HepG2 (cell line): ENCODE results near the gene TBL3. TPM values are rescaled to one million over a fixed set of nuclear protein-coding genes. Genes with fewer than 3 reads are reported as not detected.

ENCODE experiments used
- ARID4A ChIP-seq: sonication (generic); formaldehyde crosslinking; IDR thresholded peaks from 2 replicates; pipeline ENCODE4 v1.5.0; 2020; ENCODE audit warnings: mild to moderate bottlenecking, missing genetic modification reagents, borderline replicate concordance
- ATM ChIP-seq: fragments of 450-650 bp; IDR thresholded peaks from 2 replicates; pipeline ENCODE4 v1.7.1; 2017; ENCODE audit warnings: mild to moderate bottlenecking, borderline replicate concordance
- BORCS8-MEF2B ChIP-seq: sonication (generic); formaldehyde crosslinking; IDR thresholded peaks from 2 replicates; pipeline ENCODE4 v1.8.0; 2022; ENCODE audit warnings: mild to moderate bottlenecking, missing genetic modification reagents
- FOXJ3 ChIP-seq: sonication (generic); formaldehyde crosslinking; IDR thresholded peaks from 2 replicates; pipeline ENCODE4 v1.4.0; 2020; ENCODE audit warnings: missing genetic modification reagents, mild to moderate bottlenecking, borderline replicate concordance
- IRX3 ChIP-seq: sonication (generic); formaldehyde crosslinking; IDR thresholded peaks from 2 replicates; pipeline ENCODE4 v1.8.1; 2023; ENCODE audit warnings: mild to moderate bottlenecking, low read depth, missing genetic modification reagents, borderline replicate concordance
- ISL2 ChIP-seq: sonication (generic); formaldehyde crosslinking; IDR thresholded peaks from 2 replicates; pipeline ENCODE4 v1.5.0; 2020; ENCODE audit warnings: missing genetic modification reagents
- JDP2 ChIP-seq: sonication (generic); formaldehyde crosslinking; IDR thresholded peaks from 2 replicates; pipeline ENCODE4 v1.8.1; 2022; ENCODE audit warnings: missing genetic modification reagents, borderline replicate concordance
- MTA1 ChIP-seq: sonication (generic); formaldehyde crosslinking; IDR thresholded peaks from 2 replicates; pipeline ENCODE4 v1.4.0; 2020; ENCODE audit warnings: missing genetic modification reagents, mild to moderate bottlenecking, borderline replicate concordance
- NR1H2 ChIP-seq: sonication (generic); formaldehyde crosslinking; IDR thresholded peaks from 2 replicates; pipeline ENCODE4 v1.8.1; 2022; ENCODE audit warnings: low read depth, missing genetic modification reagents, borderline replicate concordance
- NR2F1 ChIP-seq, 2 experiments: fragments of 450-650 bp in 1 of 2; formaldehyde crosslinking in 1 of 2; IDR thresholded peaks; 2 replicates each; pipeline versions ENCODE4 v1.5.0 to v1.6.1; 2016 to 2020; ENCODE audit warnings: mild to moderate bottlenecking in 1 of 2, missing compliant biosample characterization in 1 of 2, missing genetic modification reagents in 1 of 2, moderate library complexity in 1 of 2
- SALL1 ChIP-seq: sonication (generic); formaldehyde crosslinking; IDR thresholded peaks from 2 replicates; pipeline ENCODE4 v1.8.0; 2022; ENCODE audit warnings: mild to moderate bottlenecking, missing genetic modification reagents
- SMARCE1 ChIP-seq: fragments of 450-650 bp; IDR thresholded peaks from 2 replicates; pipeline ENCODE4 v1.6.1; 2017; ENCODE audit warnings: borderline replicate concordance
- SRY ChIP-seq: sonication (generic); formaldehyde crosslinking; IDR thresholded peaks from 2 replicates; pipeline ENCODE4 v1.8.0; 2022; ENCODE audit warnings: mild to moderate bottlenecking, missing genetic modification reagents
- XBP1 ChIP-seq: sonication (generic); formaldehyde crosslinking; IDR thresholded peaks from 2 replicates; pipeline ENCODE4 v1.5.0; 2020; ENCODE audit warnings: missing genetic modification reagents
- ZKSCAN8 ChIP-seq: IDR thresholded peaks from 2 replicates; pipeline ENCODE4 v1.6.1; 2016; ENCODE audit warnings: borderline replicate concordance, missing genetic modification reagents, missing compliant biosample characterization
- ZNF543 ChIP-seq: sonication (generic); formaldehyde crosslinking; IDR thresholded peaks from 2 replicates; pipeline ENCODE4 v1.4.0; 2020; ENCODE audit warnings: mild to moderate bottlenecking, missing genetic modification reagents
- ZNF557 ChIP-seq: sonication (generic); formaldehyde crosslinking; IDR thresholded peaks from 2 replicates; pipeline ENCODE4 v1.4.0; 2020; ENCODE audit warnings: missing genetic modification reagents
- ZNF629 ChIP-seq: sonication (generic); formaldehyde crosslinking; conservative IDR thresholded peaks from 2 replicates; pipeline ENCODE4 v1.5.0; 2020; ENCODE audit warnings: missing genetic modification reagents
- ZNF772 ChIP-seq: sonication (generic); formaldehyde crosslinking; IDR thresholded peaks from 2 replicates; pipeline ENCODE4 v1.5.0; 2020; ENCODE audit warnings: mild to moderate bottlenecking, missing genetic modification reagents
- ZNF839 ChIP-seq: sonication (generic); formaldehyde crosslinking; IDR thresholded peaks from 2 replicates; pipeline ENCODE4 v1.4.0; 2020; ENCODE audit warnings: missing genetic modification reagents, mild to moderate bottlenecking, borderline replicate concordance
- ZNF841 ChIP-seq: sonication (generic); formaldehyde crosslinking; IDR thresholded peaks from 2 replicates; pipeline ENCODE4 v1.8.1; 2023; ENCODE audit warnings: missing genetic modification reagents, borderline replicate concordance
- polyA plus RNA-seq, 8 experiments: library from polyadenylated mRNA; depleted of rRNA in 3 of 8; stranded (reverse) in 7 of 8; unstranded in 1 of 8; fragments of >200 nt; fragmentation: Illumina TruSeq in 4 of 8; extraction: Trizol in 4 of 8; gene quantifications; 2 replicates each; pipeline versions ENCODE4 v1.2.1 to v1.2.3, GENCODE V29; 2011 to 2016; ENCODE audit warnings: low read depth in 4 of 8, missing spikeins in 1 of 8, mixed read lengths in 1 of 8; ENCODE audit not compliant: insufficient read depth in 1 of 8
- total RNA-seq, 5 experiments: library from RNA; depleted of rRNA; stranded (reverse); fragments of >200 nt; fragmentation: Illumina TruSeq; extraction: Trizol; gene quantifications; 2 replicates each; pipeline ENCODE4 v1.2.3, GENCODE V29; 2016; ENCODE audit warnings: low read depth in 1 of 5
- TF ChIP-seq, protein P1 (sequence below): sonication (generic); formaldehyde crosslinking; IDR thresholded peaks from 2 replicates; pipeline ENCODE4 v1.4.0; 2020; ENCODE audit warnings: mild to moderate bottlenecking, missing genetic modification reagents
- TF ChIP-seq, protein P2 (sequence below): sonication (generic); formaldehyde crosslinking; IDR thresholded peaks from 2 replicates; pipeline ENCODE4 v1.8.1; 2023; ENCODE audit warnings: missing genetic modification reagents, inconsistent platforms, borderline replicate concordance
- TF ChIP-seq, protein P3 (sequence below): sonication (generic); formaldehyde crosslinking; IDR thresholded peaks from 2 replicates; pipeline ENCODE4 v1.5.0; 2020; ENCODE audit warnings: missing genetic modification reagents

TBL3 gene
- total and polyA plus RNA-seq, 2 of the 13 experiments (the other 11 are each of a cell fraction or from before 2014, with no cell fraction given) = 16.8 to 38.0 TPM

- no peak for TF ChIP-seq ZNF772 (CRISPR knock-in tag)
- TF ChIP-seq, protein P1, sequence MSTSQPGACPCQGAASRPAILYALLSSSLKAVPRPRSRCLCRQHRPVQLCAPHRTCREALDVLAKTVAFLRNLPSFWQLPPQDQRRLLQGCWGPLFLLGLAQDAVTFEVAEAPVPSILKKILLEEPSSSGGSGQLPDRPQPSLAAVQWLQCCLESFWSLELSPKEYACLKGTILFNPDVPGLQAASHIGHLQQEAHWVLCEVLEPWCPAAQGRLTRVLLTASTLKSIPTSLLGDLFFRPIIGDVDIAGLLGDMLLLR = no peak
- no peak for TF ChIP-seq ZNF841 (CRISPR knock-in tag)
- TF ChIP-seq ATM = no peak
- no peak for TF ChIP-seq ZNF543 (CRISPR knock-in tag)
- no peak for TF ChIP-seq SALL1 (CRISPR knock-in tag)
- TF ChIP-seq BORCS8-MEF2B (CRISPR knock-in tag) = no peak
- TF ChIP-seq, protein P2, sequence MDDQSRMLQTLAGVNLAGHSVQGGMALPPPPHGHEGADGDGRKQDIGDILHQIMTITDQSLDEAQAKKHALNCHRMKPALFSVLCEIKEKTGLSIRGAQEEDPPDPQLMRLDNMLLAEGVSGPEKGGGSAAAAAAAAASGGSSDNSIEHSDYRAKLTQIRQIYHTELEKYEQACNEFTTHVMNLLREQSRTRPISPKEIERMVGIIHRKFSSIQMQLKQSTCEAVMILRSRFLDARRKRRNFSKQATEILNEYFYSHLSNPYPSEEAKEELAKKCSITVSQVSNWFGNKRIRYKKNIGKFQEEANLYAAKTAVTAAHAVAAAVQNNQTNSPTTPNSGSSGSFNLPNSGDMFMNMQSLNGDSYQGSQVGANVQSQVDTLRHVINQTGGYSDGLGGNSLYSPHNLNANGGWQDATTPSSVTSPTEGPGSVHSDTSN (CRISPR knock-in tag) = no peak
- no peak for TF ChIP-seq ZNF557
- no peak for TF ChIP-seq FOXJ3 (CRISPR knock-in tag)
- TF ChIP-seq, protein P3, sequence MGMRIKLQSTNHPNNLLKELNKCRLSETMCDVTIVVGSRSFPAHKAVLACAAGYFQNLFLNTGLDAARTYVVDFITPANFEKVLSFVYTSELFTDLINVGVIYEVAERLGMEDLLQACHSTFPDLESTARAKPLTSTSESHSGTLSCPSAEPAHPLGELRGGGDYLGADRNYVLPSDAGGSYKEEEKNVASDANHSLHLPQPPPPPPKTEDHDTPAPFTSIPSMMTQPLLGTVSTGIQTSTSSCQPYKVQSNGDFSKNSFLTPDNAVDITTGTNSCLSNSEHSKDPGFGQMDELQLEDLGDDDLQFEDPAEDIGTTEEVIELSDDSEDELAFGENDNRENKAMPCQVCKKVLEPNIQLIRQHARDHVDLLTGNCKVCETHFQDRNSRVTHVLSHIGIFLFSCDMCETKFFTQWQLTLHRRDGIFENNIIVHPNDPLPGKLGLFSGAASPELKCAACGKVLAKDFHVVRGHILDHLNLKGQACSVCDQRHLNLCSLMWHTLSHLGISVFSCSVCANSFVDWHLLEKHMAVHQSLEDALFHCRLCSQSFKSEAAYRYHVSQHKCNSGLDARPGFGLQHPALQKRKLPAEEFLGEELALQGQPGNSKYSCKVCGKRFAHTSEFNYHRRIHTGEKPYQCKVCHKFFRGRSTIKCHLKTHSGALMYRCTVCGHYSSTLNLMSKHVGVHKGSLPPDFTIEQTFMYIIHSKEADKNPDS (CRISPR knock-in tag) = no peak
- peak; percentile 50; the same call in 1 of the 2 replicates for TF ChIP-seq MTA1
- no peak for TF ChIP-seq ZNF629 (CRISPR knock-in tag)
- no peak for TF ChIP-seq IRX3 (CRISPR knock-in tag)
- no peak for TF ChIP-seq ZNF839 (CRISPR knock-in tag)
- no peak for TF ChIP-seq XBP1 (CRISPR knock-in tag)
- TF ChIP-seq ZKSCAN8 (CRISPR knock-in tag) = no peak
- no peak for TF ChIP-seq ISL2 (CRISPR knock-in tag)
- TF ChIP-seq NR2F1 (CRISPR knock-in tag; IDR thresholded peaks at IDR 0.05) = no peak
- TF ChIP-seq SRY (CRISPR knock-in tag) = no peak
- TF ChIP-seq ARID4A = peak; percentile 20; the same call in 1 of the 2 replicates
- TF ChIP-seq JDP2 (CRISPR knock-in tag) = no peak
- no peak for TF ChIP-seq NR1H2
- no peak for TF ChIP-seq SMARCE1
These were observed 44.6 kb downstream of the TBL3 start (continued) for GRCh38 chr16:2016407-2016922.
